ENCODE results near the gene ABCA8.

ABCA8 gene

DNA sequence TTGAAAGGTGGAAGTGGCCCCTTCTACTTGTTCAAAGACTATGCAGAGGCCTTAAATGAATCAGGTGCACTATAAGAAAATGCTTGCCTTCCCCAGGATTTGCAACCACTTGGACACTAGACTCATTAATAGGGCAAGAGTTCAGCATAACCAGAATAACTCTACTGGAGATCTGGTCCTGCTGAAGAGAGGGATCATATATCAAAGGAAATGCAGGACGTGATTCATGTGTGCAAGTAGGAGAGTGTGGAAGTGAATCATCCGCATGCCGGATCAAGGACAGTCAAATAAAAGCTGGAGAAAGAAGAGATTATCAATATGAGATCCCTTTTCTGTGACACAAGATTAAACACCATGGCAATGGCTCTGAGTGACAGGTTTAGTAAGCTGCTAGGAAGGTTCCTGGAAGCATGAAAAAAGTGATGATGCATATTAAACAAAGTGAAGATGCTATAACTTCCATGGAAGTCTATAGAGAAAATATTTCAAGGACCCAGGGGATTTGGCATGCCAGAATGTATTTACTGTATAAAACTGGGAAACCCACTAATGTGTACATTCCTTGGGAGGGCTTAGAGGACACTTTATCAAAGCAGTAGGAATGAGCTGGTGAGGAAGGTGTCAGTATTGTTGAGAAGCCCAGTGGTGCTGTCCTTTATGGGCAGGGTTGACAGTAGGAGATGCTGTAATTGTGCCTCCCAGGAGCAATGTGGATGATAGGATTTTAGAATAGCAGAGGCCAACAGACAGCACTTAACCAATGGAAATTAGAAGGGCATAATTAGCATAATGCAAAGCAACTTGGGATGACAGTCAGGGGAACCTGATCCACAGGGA, 133.1 kb downstream of the ABCA8 start:
- no peak for DNase-seq

GRCh38 chr17:68820825-68821481, 134.2 kb downstream of the ABCA8 start:
- DNase-seq: no peak

DNA sequence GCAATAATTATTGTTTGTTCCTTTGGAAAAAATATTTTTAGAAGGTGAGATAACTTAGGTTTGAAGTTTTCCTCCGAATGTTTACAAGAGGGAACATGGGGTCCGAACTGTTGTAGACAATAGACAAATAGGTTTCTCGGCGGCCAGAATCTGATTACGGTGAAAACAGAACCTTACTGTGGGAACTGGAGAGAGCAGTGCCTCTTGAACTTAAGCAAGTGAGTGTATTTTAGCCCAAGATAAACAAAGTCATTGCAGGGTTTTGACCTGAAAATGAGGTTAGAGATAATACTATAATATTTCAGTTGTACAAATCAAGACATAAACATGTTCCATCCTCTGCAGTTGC, 134.7 kb downstream of the ABCA8 start:
- no peak for DNase-seq

- no peak for DNase-seq
Measured at GRCh38 chr17:68819465-68819864, 135.7 kb downstream of the ABCA8 start.
